ENCODE data around the gene CFDP1.

Gene CFDP1

GRCh38 chr16:75432828-75433731, at the start of gene CFDP1:
CFDP1 (minus strand) TSS chr16:75433503; CDS start chr16:75433352, 151 bp downstream.
- ATAC-seq = peak; percentile 94 to 96

GRCh38 chr16:75482434-75483205, 49.3 kb upstream of the CFDP1 start:
- no peak for ATAC-seq

- no peak for ATAC-seq
Measured at GRCh38 chr16:75481475-75481874, 48.2 kb upstream of the CFDP1 start.

GRCh38 chr16:75479421-75479990, 46.2 kb upstream of the CFDP1 start:
- no peak for ATAC-seq

GRCh38 chr16:75478480-75479345, 45.4 kb upstream of the CFDP1 start:
- no peak for ATAC-seq

- no peak for ATAC-seq
Measured at GRCh38 chr16:75477680-75478473, 44.6 kb upstream of the CFDP1 start.

GRCh38 chr16:75476817-75477216, 43.5 kb upstream of the CFDP1 start:
- ATAC-seq = no peak

GRCh38 chr16:75475420-75475847, 42.1 kb upstream of the CFDP1 start:
- no peak for ATAC-seq

GRCh38 chr16:75472908-75473877, 39.9 kb upstream of the CFDP1 start:
- no peak for ATAC-seq

GRCh38 chr16:75471723-75472633, 38.7 kb upstream of the CFDP1 start:
- peak; percentile 60 to 62 for ATAC-seq

GRCh38 chr16:75466760-75467159, 33.5 kb upstream of the CFDP1 start:
- no peak for ATAC-seq

GRCh38 chr16:75464122-75464918, 31.0 kb upstream of the CFDP1 start, which contains the start of gene TMEM170A:
TMEM170A (minus strand) TSS chr16:75464689; CDS start chr16:75464600, 89 bp downstream.
- ATAC-seq = peak; percentile 91 to 93

- peak; percentile 0 to 1 for ATAC-seq
Measured at GRCh38 chr16:75463389-75464121, 30.3 kb upstream of the CFDP1 start.

- peak; percentile 30 to 49 for ATAC-seq
Measured at GRCh38 chr16:75462806-75463205, 29.5 kb upstream of the CFDP1 start.

- no peak for ATAC-seq
Measured at GRCh38 chr16:75461575-75461974, 28.3 kb upstream of the CFDP1 start.

- ATAC-seq = no peak
Measured at GRCh38 chr16:75460446-75460845, 27.1 kb upstream of the CFDP1 start.

- ATAC-seq = no peak
Measured at GRCh38 chr16:75459691-75460090, 26.4 kb upstream of the CFDP1 start.
